WTC11 (cell line): Measurements from ENCODE around the gene CTRL. TPM values are rescaled to one million over a fixed set of nuclear protein-coding genes. Genes with fewer than 3 reads are reported as not detected.

ENCODE experiments used
- ATAC-seq: fragments of 200-7000 bp; cut with Tn5 transposase; 2 replicates; pipeline ENCODE4 v1.10.0; 2021; ENCODE audit warnings: mild to moderate bottlenecking, moderate library complexity
- CTCF ChIA-PET: fragments of 300-600 bp; sonication (Branson Sonifier 250); formaldehyde crosslinking; loops from one replicate; lab custom pipeline; 2021; ENCODE audit warnings: antibody characterized with exemption; lab: Charles Lee
- POLR2A ChIA-PET: fragments of 350-600 bp; sonication (Branson Sonifier 250); formaldehyde crosslinking; loops from one replicate; lab custom pipeline; 2021; ENCODE audit warnings: antibody characterized with exemption; lab: Charles Lee
- DNase-seq: peaks from one replicate; pipeline ENCODE4 v3.0.0; 2021; ENCODE audit warnings: low spot score
- H3K27ac Mint-ChIP-seq: 2 replicates; pipeline ENCODE4 v1.8.0; 2021; ENCODE audit warnings: mixed read lengths
- H3K27me3 Mint-ChIP-seq: 2 replicates; pipeline ENCODE4 v1.8.0; 2021; ENCODE audit warnings: low read depth, mild to moderate bottlenecking, moderate library complexity, mixed read lengths
- H3K36me3 Mint-ChIP-seq: 2 replicates; pipeline ENCODE4 v1.8.0; 2021; ENCODE audit warnings: mixed read lengths
- H3K4me1 Mint-ChIP-seq: 2 replicates; pipeline ENCODE4 v1.8.0; 2022; ENCODE audit warnings: mixed read lengths
- H3K4me3 Mint-ChIP-seq: 2 replicates; pipeline ENCODE4 v1.8.0; 2021; ENCODE audit warnings: mild to moderate bottlenecking, moderate library complexity, mixed read lengths
- H3K9me3 Mint-ChIP-seq: 2 replicates; pipeline ENCODE4 v1.8.0; 2021; ENCODE audit warnings: mixed read lengths
- CREB1 ChIP-seq: sonication (generic); formaldehyde crosslinking; IDR thresholded peaks from 2 replicates; pipeline ENCODE4 v1.8.0; 2023; ENCODE audit warnings: mild to moderate bottlenecking, missing genetic modification reagents
- EMX1 ChIP-seq: fragments of 250-450 bp; sonication (Bioruptor Pico); IDR thresholded peaks from 2 replicates; pipeline ENCODE4 v1.8.0; 2021; ENCODE audit warnings: mild to moderate bottlenecking
- MXD4 ChIP-seq: fragments of 250-450 bp; sonication (Bioruptor Pico); IDR thresholded peaks from 2 replicates; pipeline ENCODE4 v1.8.0; 2021; ENCODE audit warnings: mild to moderate bottlenecking, moderate library complexity, borderline replicate concordance
- MYBL2 ChIP-seq: sonication (generic); formaldehyde crosslinking; IDR thresholded peaks from 2 replicates; pipeline ENCODE4 v1.8.1; 2023; ENCODE audit warnings: mild to moderate bottlenecking, moderate library complexity, missing genetic modification reagents
- RORB ChIP-seq: fragments of 250-450 bp; sonication (Bioruptor Pico); IDR thresholded peaks from 2 replicates; pipeline ENCODE4 v1.9.0; 2021; ENCODE audit warnings: mild to moderate bottlenecking
- SMAD4 ChIP-seq: sonication (generic); formaldehyde crosslinking; IDR thresholded peaks from 2 replicates; pipeline ENCODE4 v1.8.0; 2022; ENCODE audit warnings: mild to moderate bottlenecking, missing genetic modification reagents
- SP1 ChIP-seq: sonication (generic); formaldehyde crosslinking; conservative IDR thresholded peaks from 2 replicates; pipeline ENCODE4 v1.8.1; 2022; ENCODE audit warnings: missing genetic modification reagents
- ZNF317 ChIP-seq: sonication (generic); formaldehyde crosslinking; IDR thresholded peaks from 2 replicates; pipeline ENCODE4 v1.8.1; 2023; ENCODE audit warnings: low read depth, mild to moderate bottlenecking, moderate library complexity, missing genetic modification reagents, borderline replicate concordance
- total RNA-seq: library from RNA; stranded (reverse); gene quantifications from 3 replicates; pipeline ENCODE4 v1.2.3, GENCODE V29; 2021
- TF ChIP-seq, protein P1 (sequence below): sonication (generic); formaldehyde crosslinking; IDR thresholded peaks from 2 replicates; pipeline ENCODE4 v1.8.0; 2022; ENCODE audit warnings: missing genetic modification reagents
- TF ChIP-seq, protein P2 (sequence below): sonication (generic); formaldehyde crosslinking; IDR thresholded peaks from 2 replicates; pipeline ENCODE4 v1.8.0; 2022; ENCODE audit warnings: mild to moderate bottlenecking, missing genetic modification reagents
- TF ChIP-seq, protein P3 (sequence below): sonication (generic); formaldehyde crosslinking; IDR thresholded peaks from 2 replicates; pipeline ENCODE4 v1.8.1; 2023; ENCODE audit warnings: mild to moderate bottlenecking, missing genetic modification reagents, moderate library complexity
- TF ChIP-seq, protein P4 (sequence below): sonication (generic); formaldehyde crosslinking; IDR thresholded peaks from 2 replicates; pipeline ENCODE4 v1.8.1; 2023; ENCODE audit warnings: mild to moderate bottlenecking, missing genetic modification reagents, moderate library complexity
- TF ChIP-seq, protein P5 (sequence below): fragments of 250-450 bp; sonication (Bioruptor Pico); IDR thresholded peaks from 2 replicates; pipeline ENCODE4 v1.8.0; 2021; ENCODE audit warnings: mild to moderate bottlenecking
- TF ChIP-seq, protein P6 (sequence below): sonication (generic); formaldehyde crosslinking; IDR thresholded peaks from 2 replicates; pipeline ENCODE4 v1.8.1; 2023; ENCODE audit warnings: mild to moderate bottlenecking, moderate library complexity, missing genetic modification reagents
- TF ChIP-seq, protein P7 (sequence below): sonication (generic); formaldehyde crosslinking; IDR thresholded peaks from 2 replicates; pipeline ENCODE4 v1.8.0; 2023; ENCODE audit warnings: mild to moderate bottlenecking, missing genetic modification reagents

Gene CTRL
- total RNA-seq, 1 experiment from 2014 or later = 2.8 TPM

DNA sequence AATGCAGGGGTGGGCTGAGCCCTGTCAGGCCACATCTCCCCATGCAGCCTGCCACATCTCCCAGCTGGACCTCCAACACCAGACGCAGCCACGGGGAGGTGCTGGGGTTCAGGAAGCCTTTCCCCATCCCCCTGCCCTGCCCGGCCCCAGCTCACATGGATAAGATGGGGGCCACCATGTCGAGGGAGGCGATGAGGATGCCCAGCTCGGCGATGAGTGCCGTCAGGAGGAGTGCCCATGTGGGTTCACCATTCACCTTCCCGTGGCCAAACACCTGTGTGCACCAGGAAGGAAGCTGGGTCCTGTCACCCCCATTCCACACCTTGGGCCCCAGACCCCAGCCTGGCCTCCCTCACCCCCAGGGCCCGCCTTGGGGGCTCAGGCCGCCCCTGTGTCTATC is 18.0 kb upstream of the CTRL start:
- Mint-ChIP-seq H3K27me3 (no peaks in the 10 kb centered on the region), H3K4me1 (no peaks in the 10 kb centered on the region), H3K36me3 (peaks cover 44% of the 10 kb centered on the region), H3K9me3 (no peaks in the 10 kb centered on the region), H3K4me3 (no peak overlapping the region), H3K27ac (no peak overlapping the region)
- TF ChIP-seq, protein P1, sequence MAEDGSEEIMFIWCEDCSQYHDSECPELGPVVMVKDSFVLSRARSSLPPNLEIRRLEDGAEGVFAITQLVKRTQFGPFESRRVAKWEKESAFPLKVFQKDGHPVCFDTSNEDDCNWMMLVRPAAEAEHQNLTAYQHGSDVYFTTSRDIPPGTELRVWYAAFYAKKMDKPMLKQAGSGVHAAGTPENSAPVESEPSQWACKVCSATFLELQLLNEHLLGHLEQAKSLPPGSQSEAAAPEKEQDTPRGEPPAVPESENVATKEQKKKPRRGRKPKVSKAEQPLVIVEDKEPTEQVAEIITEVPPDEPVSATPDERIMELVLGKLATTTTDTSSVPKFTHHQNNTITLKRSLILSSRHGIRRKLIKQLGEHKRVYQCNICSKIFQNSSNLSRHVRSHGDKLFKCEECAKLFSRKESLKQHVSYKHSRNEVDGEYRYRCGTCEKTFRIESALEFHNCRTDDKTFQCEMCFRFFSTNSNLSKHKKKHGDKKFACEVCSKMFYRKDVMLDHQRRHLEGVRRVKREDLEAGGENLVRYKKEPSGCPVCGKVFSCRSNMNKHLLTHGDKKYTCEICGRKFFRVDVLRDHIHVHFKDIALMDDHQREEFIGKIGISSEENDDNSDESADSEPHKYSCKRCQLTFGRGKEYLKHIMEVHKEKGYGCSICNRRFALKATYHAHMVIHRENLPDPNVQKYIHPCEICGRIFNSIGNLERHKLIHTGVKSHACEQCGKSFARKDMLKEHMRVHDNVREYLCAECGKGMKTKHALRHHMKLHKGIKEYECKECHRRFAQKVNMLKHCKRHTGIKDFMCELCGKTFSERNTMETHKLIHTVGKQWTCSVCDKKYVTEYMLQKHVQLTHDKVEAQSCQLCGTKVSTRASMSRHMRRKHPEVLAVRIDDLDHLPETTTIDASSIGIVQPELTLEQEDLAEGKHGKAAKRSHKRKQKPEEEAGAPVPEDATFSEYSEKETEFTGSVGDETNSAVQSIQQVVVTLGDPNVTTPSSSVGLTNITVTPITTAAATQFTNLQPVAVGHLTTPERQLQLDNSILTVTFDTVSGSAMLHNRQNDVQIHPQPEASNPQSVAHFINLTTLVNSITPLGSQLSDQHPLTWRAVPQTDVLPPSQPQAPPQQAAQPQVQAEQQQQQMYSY = no peak
- TF ChIP-seq MYBL2 (no peak), RORB (no peak), SMAD4 (no peak), ZNF317 (CRISPR knock-in tag) (no peak), SP1 (no peak), EMX1 (CRISPR knock-in tag) (no peak), CREB1 (CRISPR knock-in tag) (no peak)
- TF ChIP-seq, protein P2, sequence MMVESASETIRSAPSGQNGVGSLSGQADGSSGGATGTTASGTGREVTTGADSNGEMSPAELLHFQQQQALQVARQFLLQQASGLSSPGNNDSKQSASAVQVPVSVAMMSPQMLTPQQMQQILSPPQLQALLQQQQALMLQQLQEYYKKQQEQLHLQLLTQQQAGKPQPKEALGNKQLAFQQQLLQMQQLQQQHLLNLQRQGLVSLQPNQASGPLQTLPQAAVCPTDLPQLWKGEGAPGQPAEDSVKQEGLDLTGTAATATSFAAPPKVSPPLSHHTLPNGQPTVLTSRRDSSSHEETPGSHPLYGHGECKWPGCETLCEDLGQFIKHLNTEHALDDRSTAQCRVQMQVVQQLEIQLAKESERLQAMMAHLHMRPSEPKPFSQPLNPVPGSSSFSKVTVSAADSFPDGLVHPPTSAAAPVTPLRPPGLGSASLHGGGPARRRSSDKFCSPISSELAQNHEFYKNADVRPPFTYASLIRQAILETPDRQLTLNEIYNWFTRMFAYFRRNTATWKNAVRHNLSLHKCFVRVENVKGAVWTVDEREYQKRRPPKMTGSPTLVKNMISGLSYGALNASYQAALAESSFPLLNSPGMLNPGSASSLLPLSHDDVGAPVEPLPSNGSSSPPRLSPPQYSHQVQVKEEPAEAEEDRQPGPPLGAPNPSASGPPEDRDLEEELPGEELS (CRISPR knock-in tag) = no peak
- TF ChIP-seq, protein P3, sequence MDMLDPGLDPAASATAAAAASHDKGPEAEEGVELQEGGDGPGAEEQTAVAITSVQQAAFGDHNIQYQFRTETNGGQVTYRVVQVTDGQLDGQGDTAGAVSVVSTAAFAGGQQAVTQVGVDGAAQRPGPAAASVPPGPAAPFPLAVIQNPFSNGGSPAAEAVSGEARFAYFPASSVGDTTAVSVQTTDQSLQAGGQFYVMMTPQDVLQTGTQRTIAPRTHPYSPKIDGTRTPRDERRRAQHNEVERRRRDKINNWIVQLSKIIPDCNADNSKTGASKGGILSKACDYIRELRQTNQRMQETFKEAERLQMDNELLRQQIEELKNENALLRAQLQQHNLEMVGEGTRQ (CRISPR knock-in tag) = no peak
- TF ChIP-seq, protein P4, sequence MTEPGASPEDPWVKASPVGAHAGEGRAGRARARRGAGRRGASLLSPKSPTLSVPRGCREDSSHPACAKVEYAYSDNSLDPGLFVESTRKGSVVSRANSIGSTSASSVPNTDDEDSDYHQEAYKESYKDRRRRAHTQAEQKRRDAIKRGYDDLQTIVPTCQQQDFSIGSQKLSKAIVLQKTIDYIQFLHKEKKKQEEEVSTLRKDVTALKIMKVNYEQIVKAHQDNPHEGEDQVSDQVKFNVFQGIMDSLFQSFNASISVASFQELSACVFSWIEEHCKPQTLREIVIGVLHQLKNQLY (CRISPR knock-in tag) = no peak
- TF ChIP-seq, protein P5, sequence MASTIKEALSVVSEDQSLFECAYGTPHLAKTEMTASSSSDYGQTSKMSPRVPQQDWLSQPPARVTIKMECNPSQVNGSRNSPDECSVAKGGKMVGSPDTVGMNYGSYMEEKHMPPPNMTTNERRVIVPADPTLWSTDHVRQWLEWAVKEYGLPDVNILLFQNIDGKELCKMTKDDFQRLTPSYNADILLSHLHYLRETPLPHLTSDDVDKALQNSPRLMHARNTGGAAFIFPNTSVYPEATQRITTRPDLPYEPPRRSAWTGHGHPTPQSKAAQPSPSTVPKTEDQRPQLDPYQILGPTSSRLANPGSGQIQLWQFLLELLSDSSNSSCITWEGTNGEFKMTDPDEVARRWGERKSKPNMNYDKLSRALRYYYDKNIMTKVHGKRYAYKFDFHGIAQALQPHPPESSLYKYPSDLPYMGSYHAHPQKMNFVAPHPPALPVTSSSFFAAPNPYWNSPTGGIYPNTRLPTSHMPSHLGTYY = no peak
- ChIA-PET CTCF (interaction anchor here (1.0 to 1.1 kb wide), 3 partner anchors 66 to 133 kb away, joined by 3 read pairs; no protein-coding TSS in a partner anchor), POLR2A (no interaction called here)
- no peak for DNase-seq
- ATAC-seq = no peak

DNA sequence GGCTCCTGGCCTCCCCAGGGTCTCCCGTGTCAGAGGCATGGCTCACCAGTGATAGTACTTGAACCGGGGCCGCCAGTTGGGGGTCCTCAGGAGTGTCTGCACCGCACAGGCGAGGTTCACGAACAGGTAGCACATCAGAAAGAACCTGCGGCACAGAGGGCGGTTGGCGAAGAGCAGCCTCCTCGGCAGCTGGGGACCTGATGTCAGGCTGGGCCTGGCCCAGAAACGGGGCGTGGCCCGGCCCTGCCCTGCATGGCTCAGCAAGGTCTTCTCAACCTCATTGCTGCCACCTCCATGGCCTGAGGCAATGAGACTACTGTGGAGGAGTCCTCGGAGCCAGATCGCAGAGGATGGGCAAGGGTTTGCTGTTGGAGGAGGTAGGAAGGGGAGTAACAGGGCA is 16.4 kb upstream of the CTRL start:
- H3K4me1 Mint-ChIP-seq = no peaks in the 10 kb centered on the region

More for the DNA sequence above, 16.4 kb upstream of the CTRL start:
- Mint-ChIP-seq H3K9me3 (no peaks in the 10 kb centered on the region), H3K27ac (no peak overlapping the region), H3K27me3 (no peaks in the 10 kb centered on the region), H3K36me3 (peaks cover 33% of the 10 kb centered on the region), H3K4me3 (no peak overlapping the region)
- TF ChIP-seq, protein P6, sequence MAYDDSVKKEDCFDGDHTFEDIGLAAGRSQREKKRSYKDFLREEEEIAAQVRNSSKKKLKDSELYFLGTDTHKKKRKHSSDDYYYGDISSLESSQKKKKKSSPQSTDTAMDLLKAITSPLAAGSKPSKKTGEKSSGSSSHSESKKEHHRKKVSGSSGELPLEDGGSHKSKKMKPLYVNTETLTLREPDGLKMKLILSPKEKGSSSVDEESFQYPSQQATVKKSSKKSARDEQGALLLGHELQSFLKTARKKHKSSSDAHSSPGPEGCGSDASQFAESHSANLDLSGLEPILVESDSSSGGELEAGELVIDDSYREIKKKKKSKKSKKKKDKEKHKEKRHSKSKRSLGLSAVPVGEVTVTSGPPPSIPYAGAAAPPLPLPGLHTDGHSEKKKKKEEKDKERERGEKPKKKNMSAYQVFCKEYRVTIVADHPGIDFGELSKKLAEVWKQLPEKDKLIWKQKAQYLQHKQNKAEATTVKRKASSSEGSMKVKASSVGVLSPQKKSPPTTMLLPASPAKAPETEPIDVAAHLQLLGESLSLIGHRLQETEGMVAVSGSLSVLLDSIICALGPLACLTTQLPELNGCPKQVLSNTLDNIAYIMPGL (CRISPR knock-in tag) = no peak
- no peak for TF ChIP-seq MXD4 (CRISPR knock-in tag)
- TF ChIP-seq, protein P7, sequence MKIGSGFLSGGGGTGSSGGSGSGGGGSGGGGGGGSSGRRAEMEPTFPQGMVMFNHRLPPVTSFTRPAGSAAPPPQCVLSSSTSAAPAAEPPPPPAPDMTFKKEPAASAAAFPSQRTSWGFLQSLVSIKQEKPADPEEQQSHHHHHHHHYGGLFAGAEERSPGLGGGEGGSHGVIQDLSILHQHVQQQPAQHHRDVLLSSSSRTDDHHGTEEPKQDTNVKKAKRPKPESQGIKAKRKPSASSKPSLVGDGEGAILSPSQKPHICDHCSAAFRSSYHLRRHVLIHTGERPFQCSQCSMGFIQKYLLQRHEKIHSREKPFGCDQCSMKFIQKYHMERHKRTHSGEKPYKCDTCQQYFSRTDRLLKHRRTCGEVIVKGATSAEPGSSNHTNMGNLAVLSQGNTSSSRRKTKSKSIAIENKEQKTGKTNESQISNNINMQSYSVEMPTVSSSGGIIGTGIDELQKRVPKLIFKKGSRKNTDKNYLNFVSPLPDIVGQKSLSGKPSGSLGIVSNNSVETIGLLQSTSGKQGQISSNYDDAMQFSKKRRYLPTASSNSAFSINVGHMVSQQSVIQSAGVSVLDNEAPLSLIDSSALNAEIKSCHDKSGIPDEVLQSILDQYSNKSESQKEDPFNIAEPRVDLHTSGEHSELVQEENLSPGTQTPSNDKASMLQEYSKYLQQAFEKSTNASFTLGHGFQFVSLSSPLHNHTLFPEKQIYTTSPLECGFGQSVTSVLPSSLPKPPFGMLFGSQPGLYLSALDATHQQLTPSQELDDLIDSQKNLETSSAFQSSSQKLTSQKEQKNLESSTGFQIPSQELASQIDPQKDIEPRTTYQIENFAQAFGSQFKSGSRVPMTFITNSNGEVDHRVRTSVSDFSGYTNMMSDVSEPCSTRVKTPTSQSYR (CRISPR knock-in tag) = no peak
- DNase-seq = no peak
- ChIA-PET CTCF (no interaction called here), POLR2A (interaction anchor here (0.5 kb wide), 1 partner anchor 25 kb away, joined by 3 read pairs; no protein-coding TSS in a partner anchor)
- no peak for ATAC-seq
